Vagina (tissue), 2 donors: ENCODE measurements around the gene SLC40A1. TPM values are rescaled to one million over a fixed set of nuclear protein-coding genes. Genes with fewer than 3 reads are reported as not detected.

Experiments
- DNase-seq, 2 donors: peaks; one replicate each; pipeline ENCODE4 v3.0.0-alpha.2; 2017; ENCODE audit errors: extremely low spot score in 2 of 2
- H3K27ac ChIP-seq: fragments of 200-600 bp; sonication (generic); one replicate; pipeline ENCODE4 v1.5.1; 2019
- H3K27me3 ChIP-seq: fragments of 200-600 bp; sonication (generic); one replicate; pipeline ENCODE4 v1.5.1; 2019
- H3K36me3 ChIP-seq, 2 donors: fragments of 200-600 bp; sonication (generic); one replicate each; pipeline ENCODE4 v1.5.1; 2017 to 2019
- H3K4me1 ChIP-seq: fragments of 200-600 bp; sonication (generic); one replicate; pipeline ENCODE4 v1.5.1; 2019
- H3K4me3 ChIP-seq, 2 donors: fragments of 200-600 bp; sonication (generic); 1 replicate in 1 of 2; 2 replicates in 1 of 2; pipeline ENCODE4 v1.5.1; 2016 to 2019
- H3K9me3 ChIP-seq: fragments of 200-600 bp; sonication (generic); one replicate; pipeline ENCODE4 v1.5.1; 2019
- CTCF ChIP-seq, 3 experiments: fragments of 450-650 bp in 2 of 3; fragments of 200-600 bp in 1 of 3; sonication (generic) in 1 of 3; IDR thresholded peaks; one replicate each; pipeline ENCODE4 v1.5.1; 2017 to 2019; ENCODE audit warnings: antibody characterized with exemption in 3 of 3, mild to moderate bottlenecking in 2 of 3, moderate library complexity in 2 of 3
- POLR2A ChIP-seq, 2 donors: fragments of 450-650 bp; IDR thresholded peaks; one replicate each; pipeline ENCODE4 v1.6.1; 2017; ENCODE audit warnings: antibody characterized with exemption in 2 of 2, mild to moderate bottlenecking in 2 of 2, moderate library complexity in 2 of 2
- POLR2AphosphoS5 ChIP-seq, 2 donors: sonication (generic); formaldehyde crosslinking; IDR thresholded peaks; one replicate each; pipeline ENCODE4 v1.9.0; 2017; ENCODE audit warnings: antibody characterized with exemption in 2 of 2, mild to moderate bottlenecking in 2 of 2, low read depth in 1 of 2; ENCODE audit not compliant: insufficient read depth in 1 of 2
- intact Hi-C: fragments of 100-400 bp; cut with DNase I; formaldehyde crosslinking; loops from one replicate; pipeline ENCODE4 v1.15.1; 2023
- total RNA-seq: library from RNA; depleted of rRNA; stranded (reverse); fragments of >200 nt; gene quantifications from one replicate; pipeline ENCODE4 v1.2.3, GENCODE V29; 2016

The SLC40A1 gene
- total RNA-seq, 1 donor from 2014 or later, result 53.3 TPM

GRCh38 chr2:189557373-189557772 is 23.2 kb downstream of the SLC40A1 start:
- no peak for DNase-seq
- H3K4me1 ChIP-seq, result peaks cover 44% of the 10 kb centered on the region
- no peaks in the 10 kb centered on the region for H3K36me3 ChIP-seq
- H3K4me3 ChIP-seq, result no peak overlapping the region
- no peaks in the 10 kb centered on the region for H3K27me3 ChIP-seq
- no peak for TF ChIP-seq POLR2A (IDR thresholded peaks at IDR 0.05)
- no peak for TF ChIP-seq CTCF (IDR thresholded peaks at IDR 0.05)
- TF ChIP-seq POLR2AphosphoS5 (IDR thresholded peaks at IDR 0.05; ENCODE audit: insufficient read depth in 1 of 2, low read depth in 1 of 2), result peak in 1 of 2 donors; percentile 52
- H3K9me3 ChIP-seq, result no peaks in the 10 kb centered on the region
- no peak overlapping the region for H3K27ac ChIP-seq
- intact Hi-C loops, result no loop called here

GRCh38 chr2:189556526-189556925 is 24.1 kb downstream of the SLC40A1 start:
- Histone ChIP-seq H3K9me3 (no peaks in the 10 kb centered on the region), H3K4me3 (no peak overlapping the region), H3K4me1 (peaks cover 50% of the 10 kb centered on the region), H3K27ac (peak overlapping the region; percentile 45), H3K27me3 (no peaks in the 10 kb centered on the region), H3K36me3 (no peaks in the 10 kb centered on the region)
- TF ChIP-seq POLR2AphosphoS5 (IDR thresholded peaks at IDR 0.05; ENCODE audit: insufficient read depth in 1 of 2, low read depth in 1 of 2), result no peak
- no peak for TF ChIP-seq POLR2A (IDR thresholded peaks at IDR 0.05)
- intact Hi-C loops, result no loop called here
- DNase-seq, result no peak

GRCh38 chr2:189555232-189555631 is 25.4 kb downstream of the SLC40A1 start:
- H3K4me1 ChIP-seq, result peaks cover 39% of the 10 kb centered on the region
- no peak overlapping the region for H3K4me3 ChIP-seq
- no peak for DNase-seq
- H3K9me3 ChIP-seq, result no peaks in the 10 kb centered on the region
- no peaks in the 10 kb centered on the region for H3K36me3 ChIP-seq
- H3K27ac ChIP-seq, result peak overlapping the region; percentile 45
- intact Hi-C loops, result no loop called here
- no peaks in the 10 kb centered on the region for H3K27me3 ChIP-seq
- TF ChIP-seq CTCF (IDR thresholded peaks at IDR 0.05) (no peak), POLR2A (IDR thresholded peaks at IDR 0.05) (no peak), POLR2AphosphoS5 (IDR thresholded peaks at IDR 0.05; ENCODE audit: insufficient read depth in 1 of 2, low read depth in 1 of 2) (no peak)

GRCh38 chr2:189553504-189554088 is 27.0 kb downstream of the SLC40A1 start:
- no peak overlapping the region for H3K27ac ChIP-seq
- no peaks in the 10 kb centered on the region for H3K27me3 ChIP-seq
- H3K4me1 ChIP-seq, result peaks cover 36% of the 10 kb centered on the region

GRCh38 chr2:189552991-189553404 is 27.6 kb downstream of the SLC40A1 start:
- Histone ChIP-seq H3K4me3 (no peak overlapping the region), H3K9me3 (no peaks in the 10 kb centered on the region), H3K27ac (no peak overlapping the region), H3K36me3 (no peaks in the 10 kb centered on the region), H3K27me3 (no peaks in the 10 kb centered on the region), H3K4me1 (peaks cover 30% of the 10 kb centered on the region)
- intact Hi-C loops, result no loop called here
- no peak for DNase-seq
- TF ChIP-seq POLR2A (IDR thresholded peaks at IDR 0.05) (no peak), POLR2AphosphoS5 (IDR thresholded peaks at IDR 0.05; ENCODE audit: insufficient read depth in 1 of 2, low read depth in 1 of 2) (no peak), CTCF (IDR thresholded peaks at IDR 0.05) (no peak)

More at GRCh38 chr2:189553504-189554088, 27.0 kb downstream of the SLC40A1 start:
- intact Hi-C loops, result no loop called here
- no peaks in the 10 kb centered on the region for H3K36me3 ChIP-seq
- TF ChIP-seq POLR2AphosphoS5 (IDR thresholded peaks at IDR 0.05; ENCODE audit: insufficient read depth in 1 of 2, low read depth in 1 of 2), result no peak
- no peak for TF ChIP-seq CTCF (IDR thresholded peaks at IDR 0.05)
- TF ChIP-seq POLR2A (IDR thresholded peaks at IDR 0.05), result no peak
- H3K9me3 ChIP-seq, result no peaks in the 10 kb centered on the region
- no peak overlapping the region for H3K4me3 ChIP-seq
- DNase-seq, result no peak
